GM21526 (cell line): Measurements from ENCODE around the gene SRCIN1.

ENCODE experiments used
- ATAC-seq: cut with Tn5 transposase; IDR thresholded peaks from one replicate; pipeline ENCODE4 v1.9.1; 2021; ENCODE audit warnings: moderate library complexity; ENCODE audit not compliant: unreplicated experiment, low FRiP score

Gene SRCIN1

GRCh38 chr17:38564254-38564837 lies 41.4 kb downstream of the SRCIN1 start:
- ATAC-seq = no peak

- ATAC-seq = no peak
Observed at GRCh38 chr17:38563362-38564253, 42.1 kb downstream of the SRCIN1 start.

- ATAC-seq = no peak
Observed at GRCh38 chr17:38562903-38563302, 42.8 kb downstream of the SRCIN1 start.

- no peak for ATAC-seq
Observed at GRCh38 chr17:38562215-38562569, 43.6 kb downstream of the SRCIN1 start.

GRCh38 chr17:38561416-38562214 lies 44.1 kb downstream of the SRCIN1 start:
- no peak for ATAC-seq

- no peak for ATAC-seq
Observed at GRCh38 chr17:38560503-38561318, 45.0 kb downstream of the SRCIN1 start.

GRCh38 chr17:38559880-38560230 lies 45.9 kb downstream of the SRCIN1 start:
- ATAC-seq = no peak

GRCh38 chr17:38559051-38559879 lies 46.5 kb downstream of the SRCIN1 start:
- peak; percentile 52 for ATAC-seq

- no peak for ATAC-seq
Observed at GRCh38 chr17:38558728-38559050, 47.1 kb downstream of the SRCIN1 start.

- peak; percentile 55 for ATAC-seq
Observed at GRCh38 chr17:38557836-38558727, 47.7 kb downstream of the SRCIN1 start.

GRCh38 chr17:38557396-38557795 lies 48.4 kb downstream of the SRCIN1 start:
- ATAC-seq = no peak

- ATAC-seq = no peak
Observed at GRCh38 chr17:38556239-38556638, 49.5 kb downstream of the SRCIN1 start.

- no peak for ATAC-seq
Observed at GRCh38 chr17:38554430-38555350, 51.1 kb downstream of the SRCIN1 start.

GRCh38 chr17:38552343-38552742 lies 53.4 kb downstream of the SRCIN1 start:
- no peak for ATAC-seq

- no peak for ATAC-seq
Observed at GRCh38 chr17:38551121-38551520, 54.6 kb downstream of the SRCIN1 start.

GRCh38 chr17:38550661-38551060 lies 55.1 kb downstream of the SRCIN1 start:
- no peak for ATAC-seq

GRCh38 chr17:38549285-38549684 lies 56.5 kb downstream of the SRCIN1 start:
- no peak for ATAC-seq

GRCh38 chr17:38547444-38547843 lies 58.3 kb downstream of the SRCIN1 start:
- ATAC-seq = no peak
